ENCODE data around the gene HEYL.

Gene HEYL

DNA sequence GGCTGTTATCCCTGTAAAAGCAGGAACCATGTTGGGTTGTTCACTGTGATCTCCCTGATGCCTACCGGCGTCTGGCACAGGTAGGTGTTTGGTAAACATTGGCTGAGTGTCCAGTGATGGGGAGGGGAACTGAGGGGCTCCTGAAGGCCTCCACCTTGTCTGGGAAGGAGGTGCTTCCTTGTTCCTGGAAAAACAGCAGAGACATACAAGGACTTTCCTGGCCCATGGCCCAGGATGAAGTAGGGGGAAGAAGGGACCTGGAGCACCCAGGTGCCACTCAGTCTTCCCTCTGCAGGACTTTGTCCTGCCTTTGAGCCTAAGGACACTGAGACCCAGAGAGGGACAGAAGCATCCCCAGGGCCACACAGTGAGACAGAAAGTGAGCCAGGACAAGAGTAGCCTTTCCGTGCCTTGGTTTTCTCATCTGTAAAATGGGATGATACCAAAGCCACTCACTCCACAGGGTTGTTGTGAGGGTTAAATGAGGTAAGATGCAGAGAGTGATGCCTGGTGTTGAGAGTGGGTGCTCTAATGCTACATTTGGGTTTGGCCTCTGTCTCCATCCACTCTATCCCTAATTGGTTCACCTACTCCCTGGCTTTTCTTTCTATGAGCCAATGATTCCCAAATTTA lies 6.1 kb upstream of the HEYL start:
- WGBS (ENCODE audit: extremely low coverage, insufficient coverage, insufficient read length), result no CpG with 5 or more reads among the region's 3 CpGs

DNA sequence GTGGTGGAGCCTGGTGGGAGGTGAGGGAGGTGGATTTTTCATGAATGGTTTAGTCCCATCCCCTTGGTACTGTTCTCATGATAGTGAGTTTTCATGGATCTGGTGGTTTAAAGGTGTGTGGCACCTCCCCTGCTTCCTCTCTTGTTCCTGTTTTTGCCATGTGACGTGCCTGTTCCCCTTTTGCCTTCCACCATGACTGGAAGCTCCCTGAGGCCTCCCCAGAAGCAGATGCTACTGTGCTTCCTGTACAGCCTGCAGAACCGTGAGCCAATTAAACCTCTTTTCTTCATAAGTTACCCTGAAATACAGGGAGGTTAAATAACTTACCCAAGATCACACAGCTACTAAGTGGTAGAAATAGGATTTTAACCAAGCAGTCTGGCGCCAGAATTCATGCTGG lies 4.3 kb upstream of the HEYL start:
- H3K79me1 ChIP-seq (ENCODE audit: low read length), result no peaks in the 10 kb centered on the region
- H4K12ac ChIP-seq (ENCODE audit: low read depth, low read length), result no peak overlapping the region
- no peaks in the 10 kb centered on the region for H3K79me2 ChIP-seq (ENCODE audit: control insufficient read depth, insufficient read depth, low read length, poor library complexity)
- H3K4me3 ChIP-seq (ENCODE audit: low read depth, low read length), result no peak overlapping the region
- no peak overlapping the region for H4K8ac ChIP-seq (ENCODE audit: low read depth, low read length)
- no peak overlapping the region for H3K4ac ChIP-seq (ENCODE audit: low read depth, low read length)
- H3K27me3 ChIP-seq (ENCODE audit: insufficient read depth, low read length), result peaks cover 17% of the 10 kb centered on the region
- H3K18ac ChIP-seq (ENCODE audit: low read length), result no peak overlapping the region
- H2AK5ac ChIP-seq (ENCODE audit: low read length), result no peak overlapping the region
- no peaks in the 10 kb centered on the region for H3K36me3 ChIP-seq (ENCODE audit: control insufficient read depth in 1 of 2, insufficient read depth in 2 of 2, low read length in 2 of 2)
- no peak overlapping the region for H3K27ac ChIP-seq (ENCODE audit: low read depth, low read length)
- no peak overlapping the region for H2BK120ac ChIP-seq (ENCODE audit: insufficient read depth, low read length, poor library complexity)
- no peak overlapping the region for H3K9ac ChIP-seq (ENCODE audit: low read length)
- no peak overlapping the region for H2BK5ac ChIP-seq (ENCODE audit: low read depth, low read length, poor library complexity)
- H3K4me1 ChIP-seq (ENCODE audit: control insufficient read depth in 1 of 2, insufficient read depth in 2 of 2, low read length in 2 of 2), result peaks cover 9 to 11% of the 10 kb centered on the region in 2 experiments
- H3K23ac ChIP-seq (ENCODE audit: low read length), result no peak overlapping the region
- no peak overlapping the region for H2AFZ ChIP-seq (ENCODE audit: insufficient read depth, low read length, poor library complexity)
- H3K4me2 ChIP-seq (ENCODE audit: low read length), result no peak overlapping the region
- H3K9me3 ChIP-seq (ENCODE audit: insufficient read depth, low read depth, low read length), result peaks cover 4% of the 10 kb centered on the region
- no peak overlapping the region for H3K14ac ChIP-seq (ENCODE audit: low read length)
- DNase-seq, result no peak
- no peak overlapping the region for H4K91ac ChIP-seq (ENCODE audit: low read depth, low read length)
- no peak overlapping the region for H2BK12ac ChIP-seq (ENCODE audit: low read length)
- no CpG with 5 or more reads among the region's 3 CpGs for WGBS (ENCODE audit: extremely low coverage, insufficient coverage, insufficient read length)

More for the DNA sequence above, 6.1 kb upstream of the HEYL start:
- no peak overlapping the region for H2AK5ac ChIP-seq (ENCODE audit: low read length)
- no peak overlapping the region for H3K18ac ChIP-seq (ENCODE audit: low read length)
- no peak overlapping the region for H3K4me2 ChIP-seq (ENCODE audit: low read length)
- H3K27me3 ChIP-seq (ENCODE audit: insufficient read depth, low read length), result peaks cover under 1% of the 10 kb centered on the region
- no peak overlapping the region for H3K27ac ChIP-seq (ENCODE audit: low read depth, low read length)
- H3K79me2 ChIP-seq (ENCODE audit: control insufficient read depth, insufficient read depth, low read length, poor library complexity), result no peaks in the 10 kb centered on the region
- H4K8ac ChIP-seq (ENCODE audit: low read depth, low read length), result no peak overlapping the region
- no peak overlapping the region for H2AFZ ChIP-seq (ENCODE audit: insufficient read depth, low read length, poor library complexity)
- no peaks in the 10 kb centered on the region for H3K79me1 ChIP-seq (ENCODE audit: low read length)
- H3K9me3 ChIP-seq (ENCODE audit: insufficient read depth, low read depth, low read length), result no peaks in the 10 kb centered on the region
- no peak overlapping the region for H3K4me3 ChIP-seq (ENCODE audit: low read depth, low read length)
- H2BK5ac ChIP-seq (ENCODE audit: low read depth, low read length, poor library complexity), result no peak overlapping the region
- H3K23ac ChIP-seq (ENCODE audit: low read length), result no peak overlapping the region
- no peak overlapping the region for H4K12ac ChIP-seq (ENCODE audit: low read depth, low read length)
- no peak overlapping the region for H2BK12ac ChIP-seq (ENCODE audit: low read length)
- no peak overlapping the region for H3K4ac ChIP-seq (ENCODE audit: low read depth, low read length)
- H4K91ac ChIP-seq (ENCODE audit: low read depth, low read length), result no peak overlapping the region
- H3K4me1 ChIP-seq (ENCODE audit: control insufficient read depth in 1 of 2, insufficient read depth in 2 of 2, low read length in 2 of 2), result peaks cover 6 to 8% of the 10 kb centered on the region in 2 experiments
- no peak for DNase-seq
- no peak overlapping the region for H3K9ac ChIP-seq (ENCODE audit: low read length)
- H2BK120ac ChIP-seq (ENCODE audit: insufficient read depth, low read length, poor library complexity), result no peak overlapping the region
- no peak overlapping the region for H3K14ac ChIP-seq (ENCODE audit: low read length)
- no peaks in the 10 kb centered on the region for H3K36me3 ChIP-seq (ENCODE audit: control insufficient read depth in 1 of 2, insufficient read depth in 2 of 2, low read length in 2 of 2)

DNA sequence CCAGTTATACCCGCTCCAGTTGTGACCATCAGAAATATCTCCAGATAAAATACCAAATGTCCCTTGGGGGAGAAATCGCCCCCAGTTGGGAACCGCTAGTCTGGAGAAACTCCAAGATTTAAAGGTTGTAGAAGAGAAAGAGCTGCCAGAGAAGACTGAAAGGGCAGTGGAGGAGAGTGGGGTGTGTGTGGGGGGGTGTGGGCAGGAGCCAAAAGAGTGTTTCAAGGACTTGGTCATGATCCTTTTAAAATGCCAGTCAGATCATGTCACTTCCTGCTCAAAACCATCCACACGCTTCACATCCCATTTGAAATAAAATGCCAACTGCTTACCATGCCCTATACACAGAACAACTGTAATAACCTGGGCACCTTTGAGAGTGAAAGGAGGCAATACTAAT lies 3.4 kb upstream of the HEYL start:
- Histone ChIP-seq H2BK120ac (ENCODE audit: insufficient read depth, low read length, poor library complexity) (no peak overlapping the region), H3K4me3 (ENCODE audit: low read depth, low read length) (no peak overlapping the region)
- DNase-seq, result no peak

DNA sequence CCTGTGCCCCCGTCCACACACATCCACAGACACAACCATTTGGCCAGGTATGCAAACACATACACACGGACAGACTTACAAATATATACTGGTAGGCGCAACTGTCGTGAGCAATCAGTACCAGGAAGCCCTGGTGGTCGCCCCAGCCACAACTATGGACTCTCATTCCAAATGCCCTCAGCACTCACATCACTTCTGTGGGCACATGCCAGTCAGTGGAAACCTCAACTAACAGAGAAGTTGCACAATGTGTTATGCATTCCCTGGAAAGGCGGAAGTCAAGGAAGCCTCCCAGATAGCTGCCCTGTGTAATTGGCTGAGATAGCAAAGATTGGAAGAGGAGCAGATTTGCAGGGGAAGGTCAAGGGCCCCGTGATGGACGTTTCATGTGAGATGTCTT lies 1.4 kb upstream of the HEYL start:
- Histone ChIP-seq H3K14ac (ENCODE audit: low read length) (no peak overlapping the region), H2BK120ac (ENCODE audit: insufficient read depth, low read length, poor library complexity) (no peak overlapping the region), H4K12ac (ENCODE audit: low read depth, low read length) (no peak overlapping the region), H3K27ac (ENCODE audit: low read depth, low read length) (no peak overlapping the region), H4K8ac (ENCODE audit: low read depth, low read length) (no peak overlapping the region), H3K79me1 (ENCODE audit: low read length) (no peaks in the 10 kb centered on the region), H3K9me3 (ENCODE audit: insufficient read depth, low read depth, low read length) (peaks cover 4% of the 10 kb centered on the region), H4K91ac (ENCODE audit: low read depth, low read length) (no peak overlapping the region), H3K36me3 (ENCODE audit: control insufficient read depth in 1 of 2, insufficient read depth in 2 of 2, low read length in 2 of 2) (no peaks in the 10 kb centered on the region), H3K4me3 (ENCODE audit: low read depth, low read length) (no peak overlapping the region), H3K4me2 (ENCODE audit: low read length) (no peak overlapping the region), H3K4ac (ENCODE audit: low read depth, low read length) (no peak overlapping the region), H2BK5ac (ENCODE audit: low read depth, low read length, poor library complexity) (no peak overlapping the region), H2AFZ (ENCODE audit: insufficient read depth, low read length, poor library complexity) (no peak overlapping the region), H3K4me1 (ENCODE audit: control insufficient read depth in 1 of 2, insufficient read depth in 2 of 2, low read length in 2 of 2) (peaks cover 3% of the 10 kb centered on the region in 2 experiments), H2BK12ac (ENCODE audit: low read length) (no peak overlapping the region), H3K18ac (ENCODE audit: low read length) (no peak overlapping the region), H3K27me3 (ENCODE audit: insufficient read depth, low read length) (peaks cover 28% of the 10 kb centered on the region), H3K9ac (ENCODE audit: low read length) (no peak overlapping the region), H2AK5ac (ENCODE audit: low read length) (no peak overlapping the region), H3K79me2 (ENCODE audit: control insufficient read depth, insufficient read depth, low read length, poor library complexity) (no peaks in the 10 kb centered on the region), H3K23ac (ENCODE audit: low read length) (no peak overlapping the region)
- DNase-seq, result peak in 1 of 2 donors; percentile 23
- WGBS (ENCODE audit: extremely low coverage, insufficient coverage, insufficient read length), result no CpG with 5 or more reads among the region's 8 CpGs

More for the DNA sequence above, 3.4 kb upstream of the HEYL start:
- Histone ChIP-seq H3K9me3 (ENCODE audit: insufficient read depth, low read depth, low read length) (peaks cover 4% of the 10 kb centered on the region), H3K79me1 (ENCODE audit: low read length) (no peaks in the 10 kb centered on the region), H3K4me1 (ENCODE audit: control insufficient read depth in 1 of 2, insufficient read depth in 2 of 2, low read length in 2 of 2) (peaks cover 9 to 11% of the 10 kb centered on the region in 2 experiments), H3K4ac (ENCODE audit: low read depth, low read length) (no peak overlapping the region), H3K23ac (ENCODE audit: low read length) (no peak overlapping the region), H4K91ac (ENCODE audit: low read depth, low read length) (no peak overlapping the region), H4K8ac (ENCODE audit: low read depth, low read length) (no peak overlapping the region), H3K9ac (ENCODE audit: low read length) (no peak overlapping the region), H2BK12ac (ENCODE audit: low read length) (no peak overlapping the region), H3K14ac (ENCODE audit: low read length) (no peak overlapping the region), H3K79me2 (ENCODE audit: control insufficient read depth, insufficient read depth, low read length, poor library complexity) (no peaks in the 10 kb centered on the region), H3K36me3 (ENCODE audit: control insufficient read depth in 1 of 2, insufficient read depth in 2 of 2, low read length in 2 of 2) (no peaks in the 10 kb centered on the region), H3K27ac (ENCODE audit: low read depth, low read length) (no peak overlapping the region), H4K12ac (ENCODE audit: low read depth, low read length) (no peak overlapping the region), H3K27me3 (ENCODE audit: insufficient read depth, low read length) (peaks cover 25% of the 10 kb centered on the region), H2AFZ (ENCODE audit: insufficient read depth, low read length, poor library complexity) (no peak overlapping the region), H3K18ac (ENCODE audit: low read length) (no peak overlapping the region), H2AK5ac (ENCODE audit: low read length) (no peak overlapping the region), H2BK5ac (ENCODE audit: low read depth, low read length, poor library complexity) (no peak overlapping the region), H3K4me2 (ENCODE audit: low read length) (no peak overlapping the region)
- WGBS (ENCODE audit: extremely low coverage, insufficient coverage, insufficient read length), result no CpG with 5 or more reads among the region's 4 CpGs

Measured in trophoblast cell (in vitro differentiated cells and primary cell).